ENCODE results near the gene SMIM45.

SMIM45 gene

DNA sequence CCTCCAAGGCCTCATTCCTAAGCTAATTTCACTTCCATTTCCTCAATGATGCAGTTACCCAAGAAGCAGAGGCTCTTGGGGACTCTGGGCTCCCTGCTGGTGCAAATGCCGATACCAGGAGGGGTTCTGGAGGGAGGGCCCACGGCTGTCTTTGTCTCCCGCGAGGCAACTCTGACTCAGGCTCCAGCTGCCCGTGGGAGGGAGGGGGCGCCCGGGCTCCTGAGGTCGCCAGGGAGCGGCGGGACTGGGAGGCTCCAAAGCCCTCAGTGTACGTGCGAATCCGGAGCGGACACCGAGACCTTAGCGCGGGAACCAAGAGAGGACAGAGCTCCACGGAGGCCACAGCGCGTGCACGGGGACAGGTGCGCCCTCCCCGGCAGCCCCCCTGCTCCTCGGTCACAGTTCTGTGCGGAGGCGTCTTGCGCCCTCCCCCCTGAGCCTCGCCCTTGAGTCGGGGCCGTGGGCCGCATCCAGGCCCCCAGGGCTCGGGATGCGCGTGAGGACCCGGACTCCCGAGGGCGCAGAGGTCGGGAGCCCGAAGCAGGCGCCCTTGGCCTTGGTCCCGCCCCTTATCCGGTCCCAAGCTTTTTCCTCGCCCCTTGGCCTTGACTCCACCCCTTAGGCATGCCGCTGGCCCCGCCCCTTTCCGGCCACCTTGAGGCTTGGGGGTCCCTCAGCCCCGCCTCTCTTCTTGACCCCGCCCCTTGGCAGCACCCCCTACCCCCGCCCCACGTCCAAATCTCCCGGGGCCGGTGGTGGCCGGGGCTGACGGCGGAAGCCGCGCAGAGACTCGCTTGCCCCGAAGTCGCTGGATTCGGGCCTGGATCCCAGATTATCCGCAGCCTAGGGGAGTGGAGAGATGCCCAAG lies 32.4 kb upstream of the SMIM45 start:
- H3K4me1 Mint-ChIP-seq (ENCODE audit: unreplicated experiment): peaks cover 4% of the 10 kb centered on the region
- no peak overlapping the region for H3K27ac Mint-ChIP-seq
- H3K27me3 Mint-ChIP-seq: peaks cover 48% of the 10 kb centered on the region
- no peaks in the 10 kb centered on the region for H3K9me3 Mint-ChIP-seq
- peak overlapping the region; percentile 63 for H3K4me3 Mint-ChIP-seq
- no peaks in the 10 kb centered on the region for H3K36me3 Mint-ChIP-seq
- TF ChIP-seq, protein P1, sequence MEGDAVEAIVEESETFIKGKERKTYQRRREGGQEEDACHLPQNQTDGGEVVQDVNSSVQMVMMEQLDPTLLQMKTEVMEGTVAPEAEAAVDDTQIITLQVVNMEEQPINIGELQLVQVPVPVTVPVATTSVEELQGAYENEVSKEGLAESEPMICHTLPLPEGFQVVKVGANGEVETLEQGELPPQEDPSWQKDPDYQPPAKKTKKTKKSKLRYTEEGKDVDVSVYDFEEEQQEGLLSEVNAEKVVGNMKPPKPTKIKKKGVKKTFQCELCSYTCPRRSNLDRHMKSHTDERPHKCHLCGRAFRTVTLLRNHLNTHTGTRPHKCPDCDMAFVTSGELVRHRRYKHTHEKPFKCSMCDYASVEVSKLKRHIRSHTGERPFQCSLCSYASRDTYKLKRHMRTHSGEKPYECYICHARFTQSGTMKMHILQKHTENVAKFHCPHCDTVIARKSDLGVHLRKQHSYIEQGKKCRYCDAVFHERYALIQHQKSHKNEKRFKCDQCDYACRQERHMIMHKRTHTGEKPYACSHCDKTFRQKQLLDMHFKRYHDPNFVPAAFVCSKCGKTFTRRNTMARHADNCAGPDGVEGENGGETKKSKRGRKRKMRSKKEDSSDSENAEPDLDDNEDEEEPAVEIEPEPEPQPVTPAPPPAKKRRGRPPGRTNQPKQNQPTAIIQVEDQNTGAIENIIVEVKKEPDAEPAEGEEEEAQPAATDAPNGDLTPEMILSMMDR (conservative IDR thresholded peaks at IDR 0.05): no peak
- DNase-seq (ENCODE audit: extremely low spot score, unreplicated experiment): no peak

DNA sequence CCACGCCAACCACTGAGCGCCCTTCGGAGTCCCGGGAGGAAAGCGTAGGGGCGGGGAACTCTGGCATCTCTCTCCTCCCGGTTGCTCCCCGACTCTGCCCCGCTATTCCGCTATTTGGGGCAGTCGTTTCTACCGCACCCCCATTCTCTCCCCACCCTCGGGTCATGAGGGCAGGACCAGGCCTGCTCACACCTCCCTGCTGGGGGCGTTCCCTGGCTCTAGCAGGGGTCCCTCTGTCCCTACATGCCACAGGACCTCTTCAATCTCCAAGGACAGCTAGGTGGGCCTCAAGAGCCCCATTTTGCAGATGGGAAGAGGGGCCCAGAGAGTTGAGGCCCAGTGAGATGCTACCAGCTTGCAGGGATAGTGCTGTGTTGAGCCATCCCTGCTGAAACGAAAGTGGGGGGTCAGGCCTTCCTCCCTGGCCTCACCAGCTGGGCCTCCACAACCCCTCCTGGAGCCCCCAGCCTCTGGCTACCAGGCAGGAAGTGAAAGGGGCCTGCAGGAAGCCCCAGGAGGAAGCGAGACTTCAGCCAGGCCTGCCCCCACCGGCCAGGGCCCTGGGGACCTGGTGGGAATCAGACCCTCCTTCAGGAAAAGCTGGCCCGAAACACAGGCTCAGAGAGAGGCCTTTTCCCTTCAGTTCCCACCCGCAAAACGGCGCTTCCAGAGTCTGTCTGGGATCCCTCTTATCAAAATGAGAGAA lies 31.5 kb upstream of the SMIM45 start:
- TF ChIP-seq, protein P1 (conservative IDR thresholded peaks at IDR 0.05): no peak
- DNase-seq (ENCODE audit: extremely low spot score, unreplicated experiment): no peak
- Mint-ChIP-seq H3K4me3 (peak overlapping the region; percentile 36), H3K9me3 (no peaks in the 10 kb centered on the region), H3K36me3 (no peaks in the 10 kb centered on the region), H3K4me1 (ENCODE audit: unreplicated experiment) (peaks cover 4% of the 10 kb centered on the region), H3K27me3 (peaks cover 51% of the 10 kb centered on the region), H3K27ac (no peak overlapping the region)

DNA sequence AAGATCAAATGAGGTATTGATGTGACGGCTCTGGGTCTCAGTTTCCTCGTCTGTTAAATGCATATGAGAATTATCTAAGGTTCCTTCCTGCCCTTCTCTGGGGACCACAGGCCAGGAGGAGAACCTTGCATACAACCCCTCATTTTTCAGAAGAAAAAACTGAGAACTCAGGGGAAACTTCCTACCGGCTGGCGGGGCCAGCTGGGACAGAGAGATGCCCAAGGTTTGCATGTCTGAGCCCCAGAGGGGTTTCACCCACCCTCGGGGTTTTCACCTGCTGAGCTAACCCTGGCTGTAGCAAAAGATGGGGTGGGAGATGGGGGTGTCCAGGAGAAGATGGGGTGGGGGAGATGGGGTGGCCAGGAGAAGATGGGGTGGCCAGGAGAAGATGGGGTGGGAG lies 29.6 kb upstream of the SMIM45 start:
- no peaks in the 10 kb centered on the region for H3K9me3 Mint-ChIP-seq
- TF ChIP-seq, protein P1 (conservative IDR thresholded peaks at IDR 0.05): no peak
- H3K27me3 Mint-ChIP-seq: peaks cover 42% of the 10 kb centered on the region
- peaks cover 4% of the 10 kb centered on the region for H3K4me1 Mint-ChIP-seq (ENCODE audit: unreplicated experiment)
- DNase-seq (ENCODE audit: extremely low spot score, unreplicated experiment): no peak
- no peak overlapping the region for H3K27ac Mint-ChIP-seq
- H3K4me3 Mint-ChIP-seq: no peak overlapping the region
- H3K36me3 Mint-ChIP-seq: no peaks in the 10 kb centered on the region

DNA sequence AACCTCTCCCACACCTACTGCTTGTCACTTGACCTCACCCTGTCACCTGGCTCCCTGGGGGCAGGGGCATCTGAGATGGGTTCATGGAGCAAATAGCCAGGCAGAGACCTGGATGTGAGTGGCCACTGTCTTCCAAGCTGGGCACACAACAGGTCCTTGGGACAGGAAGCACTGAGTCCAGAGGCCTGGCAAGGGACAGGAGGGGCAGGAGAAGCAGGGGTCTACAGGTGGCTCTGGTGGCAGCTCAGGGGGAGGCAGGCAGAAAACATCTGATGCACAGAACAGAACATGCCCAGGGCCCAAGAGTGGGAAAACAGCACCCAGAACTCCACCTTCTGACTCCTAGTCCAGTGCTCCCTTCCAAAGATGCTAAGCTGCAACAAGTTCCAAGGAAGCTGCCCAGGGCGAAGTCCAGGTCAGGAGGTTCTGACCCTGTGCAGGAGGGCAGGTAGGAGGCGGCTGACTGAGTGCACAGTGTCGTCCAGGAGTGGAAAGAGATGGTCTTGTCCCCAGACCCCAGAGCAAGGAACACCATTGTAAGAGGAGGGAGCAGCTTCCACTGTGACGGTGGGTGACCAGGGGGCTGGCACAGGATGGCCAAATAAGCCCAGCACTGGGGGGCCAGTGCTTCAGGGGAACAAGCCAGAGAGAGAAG lies 28.9 kb upstream of the SMIM45 start:
- no peak for DNase-seq (ENCODE audit: extremely low spot score, unreplicated experiment)
- Mint-ChIP-seq H3K4me3 (no peak overlapping the region), H3K9me3 (no peaks in the 10 kb centered on the region), H3K27ac (no peak overlapping the region), H3K4me1 (ENCODE audit: unreplicated experiment) (peaks cover 3% of the 10 kb centered on the region), H3K27me3 (peaks cover 44% of the 10 kb centered on the region), H3K36me3 (no peaks in the 10 kb centered on the region)
- TF ChIP-seq, protein P1 (conservative IDR thresholded peaks at IDR 0.05): no peak

DNA sequence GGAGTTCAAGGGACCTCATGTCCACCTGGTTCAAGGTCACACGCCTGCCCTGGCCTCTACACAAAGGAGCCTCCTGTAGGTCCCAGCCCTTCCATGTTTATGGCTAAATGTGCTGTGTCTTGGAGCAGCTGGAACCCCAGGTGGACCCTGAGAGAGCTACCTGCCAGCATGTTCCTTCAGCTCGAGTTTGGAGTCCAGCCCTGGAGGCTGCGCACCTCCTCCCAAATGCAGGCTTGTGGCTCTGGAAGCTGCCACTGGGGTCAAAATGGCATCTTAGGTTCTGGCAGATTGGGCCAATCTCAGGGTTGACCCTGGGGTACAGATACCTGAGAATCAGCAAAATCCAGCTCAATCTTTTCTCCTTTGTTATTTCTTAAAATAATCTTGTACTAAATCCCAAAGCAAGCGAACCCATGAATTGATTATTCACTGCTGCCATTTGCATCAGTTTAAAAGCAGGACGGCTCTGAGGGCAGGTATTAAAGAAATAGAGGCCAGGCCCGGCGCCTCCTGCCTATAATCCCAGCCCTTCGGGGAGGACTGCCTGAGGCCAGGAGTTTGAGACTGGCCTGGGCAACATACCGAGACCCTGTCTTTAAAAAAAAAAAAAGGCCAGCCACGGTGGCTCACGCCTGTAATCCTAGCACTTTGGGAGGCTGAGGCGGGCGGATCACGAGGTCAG lies 28.2 kb upstream of the SMIM45 start:
- Mint-ChIP-seq H3K4me1 (ENCODE audit: unreplicated experiment) (no peaks in the 10 kb centered on the region), H3K4me3 (no peak overlapping the region), H3K36me3 (no peaks in the 10 kb centered on the region), H3K27ac (no peak overlapping the region), H3K27me3 (peaks cover 39% of the 10 kb centered on the region), H3K9me3 (no peaks in the 10 kb centered on the region)
- no peak for DNase-seq (ENCODE audit: extremely low spot score, unreplicated experiment)
- TF ChIP-seq, protein P1 (conservative IDR thresholded peaks at IDR 0.05): no peak

All from type B pancreatic cell (in vitro differentiated cells).